Measurements from ENCODE around the gene PRR11.

PRR11 gene

DNA sequence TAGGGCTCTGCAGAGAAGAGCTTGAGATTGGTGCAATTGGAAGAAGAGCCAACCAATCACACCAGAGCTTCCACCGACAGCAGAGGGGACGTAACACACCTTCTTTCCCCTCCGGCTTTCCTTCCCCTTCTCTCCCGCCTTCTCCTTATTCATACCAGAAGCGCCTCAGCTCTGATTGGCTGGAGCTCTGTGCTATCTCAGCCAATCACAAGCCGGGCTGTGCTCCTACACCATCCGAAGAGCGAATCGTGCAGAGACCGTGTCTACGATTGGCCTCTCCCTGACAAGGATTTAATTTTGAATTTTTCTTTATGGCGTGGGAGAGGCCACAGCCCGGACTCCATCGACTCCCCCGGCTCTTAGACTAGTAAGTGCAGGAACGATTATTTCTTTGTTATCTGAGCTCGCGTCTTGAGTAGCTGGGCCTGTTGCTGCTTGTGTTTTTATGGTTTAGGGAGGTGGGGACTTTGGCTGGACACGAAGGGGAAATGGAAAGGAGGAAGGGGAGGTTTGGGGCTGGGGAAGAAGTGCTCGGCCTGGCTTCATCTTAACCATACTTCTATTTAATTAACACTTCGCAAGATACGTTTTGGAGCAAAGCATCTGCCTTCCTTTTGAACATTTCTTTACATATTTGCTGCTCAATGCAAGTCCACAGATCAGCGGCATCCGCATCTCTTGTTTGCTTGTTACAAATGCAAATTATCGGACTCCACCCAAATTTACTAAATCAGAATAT lies at the start of gene PRR11:
TSS of gene PRR11 (plus strand) at position 308 of the 739 bp plus-strand sequence. CDS start 14,007 bp downstream, outside the sequence.
- peak within 1 kb of the TSS; percentile 81 to 98 (median 89) for H3K4me3 ChIP-seq (ENCODE audit: low read depth in 1 of 5, low read length in 5 of 5)
- H3K27me3 ChIP-seq (ENCODE audit: control insufficient read depth in 5 of 5, insufficient read depth in 4 of 5, low read length in 5 of 5) = no peaks in the 10 kb centered on the region
- H3K9me3 ChIP-seq (ENCODE audit: control insufficient read depth in 5 of 5, low read length in 5 of 5) = no peaks in the 10 kb centered on the region
- H3K27ac ChIP-seq (ENCODE audit: low read depth, low read length) = peak within 1 kb of the TSS; percentile 63
- H3K9ac ChIP-seq (ENCODE audit: low read length in 5 of 5) = peak within 1 kb of the TSS; percentile 52 to 80 (median 75)
- peaks cover 3 to 23% (median 17%) of the 10 kb centered on the region in 5 donors for H3K4me1 ChIP-seq (ENCODE audit: control insufficient read depth in 5 of 5, insufficient read depth in 5 of 5, low read length in 5 of 5)
- no peaks in the 10 kb centered on the region for H3K36me3 ChIP-seq (ENCODE audit: control insufficient read depth in 5 of 5, insufficient read depth in 5 of 5, low read length in 5 of 5)

DNA sequence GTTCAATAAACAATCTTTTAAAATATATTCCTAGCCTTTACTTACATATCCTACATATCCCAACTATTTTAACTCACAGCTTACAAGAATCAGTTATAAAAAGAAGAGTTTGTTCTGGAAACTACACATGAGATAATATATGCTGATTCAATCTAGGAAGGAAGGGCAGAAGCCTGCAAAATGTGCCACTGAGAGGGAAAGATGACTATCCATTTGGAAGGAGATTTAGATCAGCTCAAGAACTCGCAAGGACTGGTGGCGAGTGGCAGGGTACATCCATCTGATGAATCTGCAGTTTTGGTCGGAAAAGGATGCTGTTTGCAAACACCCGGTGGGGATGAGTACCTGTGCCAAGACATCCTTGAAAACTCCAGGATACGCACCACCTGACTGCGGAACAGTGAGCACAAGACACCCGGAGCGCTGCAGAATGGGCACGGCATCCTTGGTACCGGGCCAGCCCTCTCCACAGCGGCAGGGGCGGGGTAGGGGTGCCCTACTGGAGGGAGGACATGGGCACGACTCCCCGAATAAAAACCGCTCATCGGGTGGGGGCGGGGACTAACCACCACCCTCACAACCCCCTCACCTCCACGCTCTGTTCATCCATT lies 49.6 kb upstream of the PRR11 start:
- peak overlapping the region; percentile 68 to 99 (median 88) for H3K4me3 ChIP-seq (ENCODE audit: low read depth in 1 of 5, low read length in 5 of 5)
- peak overlapping the region; percentile 41 to 89 (median 88) for H3K9ac ChIP-seq (ENCODE audit: low read length in 5 of 5)
- no peaks in the 10 kb centered on the region for H3K27me3 ChIP-seq (ENCODE audit: control insufficient read depth in 5 of 5, insufficient read depth in 4 of 5, low read length in 5 of 5)
- H3K4me1 ChIP-seq (ENCODE audit: control insufficient read depth in 5 of 5, insufficient read depth in 5 of 5, low read length in 5 of 5) = peaks cover 4 to 21% (median 19%) of the 10 kb centered on the region in 5 donors
- no peaks in the 10 kb centered on the region for H3K9me3 ChIP-seq (ENCODE audit: control insufficient read depth in 5 of 5, low read length in 5 of 5)
- H3K27ac ChIP-seq (ENCODE audit: low read depth, low read length) = peak overlapping the region; percentile 89
- H3K36me3 ChIP-seq (ENCODE audit: control insufficient read depth in 5 of 5, insufficient read depth in 5 of 5, low read length in 5 of 5) = peaks cover 0 to under 1% (median 0%) of the 10 kb centered on the region in 5 donors

DNA sequence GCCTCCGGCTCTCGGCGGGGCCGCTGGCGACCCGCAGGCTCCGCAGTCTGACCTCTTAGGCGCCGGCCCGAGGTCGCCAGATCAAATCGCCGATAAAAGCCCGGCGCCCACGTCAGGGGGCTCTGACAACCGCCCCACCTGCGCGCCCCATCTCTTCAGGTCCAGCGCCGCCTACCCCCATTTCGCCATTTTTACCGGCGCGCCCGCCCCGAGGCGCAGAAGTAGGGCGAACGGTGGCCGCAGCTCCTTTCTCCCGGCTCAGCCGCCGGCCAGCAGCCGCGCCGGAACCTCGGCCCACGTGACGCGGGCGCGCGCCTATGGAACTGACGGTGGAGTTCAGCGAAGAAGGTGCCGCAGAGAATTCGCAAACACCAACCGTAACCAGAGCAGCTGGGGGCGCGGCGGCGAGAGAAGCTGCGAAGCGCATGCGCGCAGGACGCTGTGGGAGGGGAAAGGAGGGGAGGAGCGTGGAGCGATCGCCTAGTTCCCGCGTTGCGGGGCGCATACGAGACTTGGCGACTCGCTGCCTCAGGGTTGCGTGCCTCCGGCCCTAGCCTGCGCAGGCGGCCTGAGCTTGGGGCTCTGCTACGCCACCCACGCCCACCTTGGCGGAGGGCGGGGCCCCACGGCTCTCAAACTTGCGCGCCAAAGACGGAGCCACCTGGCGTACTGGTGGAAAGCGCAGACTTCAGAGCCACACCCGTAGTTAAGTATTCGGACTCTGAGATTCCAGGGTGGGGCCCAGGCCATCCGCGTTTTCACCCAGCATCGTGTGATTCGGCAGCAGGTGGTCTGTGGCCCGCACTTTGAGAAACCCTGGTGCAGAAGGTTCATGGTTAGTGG lies 48.9 kb upstream of the PRR11 start, which contains the start of gene TRIM37:
TSS of gene TRIM37 (minus strand) at position 418 of the 843 bp plus-strand sequence. CDS start 419 bp downstream, outside the sequence.
- Histone ChIP-seq H3K36me3 (ENCODE audit: control insufficient read depth in 5 of 5, insufficient read depth in 5 of 5, low read length in 5 of 5) (peaks cover 0 to 7% (median 0%) of the 10 kb centered on the region in 5 donors), H3K9ac (ENCODE audit: low read length in 5 of 5) (peak within 1 kb of the TSS; percentile 81 to 89 (median 88)), H3K4me1 (ENCODE audit: control insufficient read depth in 5 of 5, insufficient read depth in 5 of 5, low read length in 5 of 5) (peaks cover 4 to 21% (median 19%) of the 10 kb centered on the region in 5 donors), H3K27ac (ENCODE audit: low read depth, low read length) (peak within 1 kb of the TSS; percentile 89), H3K27me3 (ENCODE audit: control insufficient read depth in 5 of 5, insufficient read depth in 4 of 5, low read length in 5 of 5) (no peaks in the 10 kb centered on the region), H3K9me3 (ENCODE audit: control insufficient read depth in 5 of 5, low read length in 5 of 5) (no peaks in the 10 kb centered on the region), H3K4me3 (ENCODE audit: low read depth in 1 of 5, low read length in 5 of 5) (peak within 1 kb of the TSS; percentile 68 to 99 (median 89))

DNA sequence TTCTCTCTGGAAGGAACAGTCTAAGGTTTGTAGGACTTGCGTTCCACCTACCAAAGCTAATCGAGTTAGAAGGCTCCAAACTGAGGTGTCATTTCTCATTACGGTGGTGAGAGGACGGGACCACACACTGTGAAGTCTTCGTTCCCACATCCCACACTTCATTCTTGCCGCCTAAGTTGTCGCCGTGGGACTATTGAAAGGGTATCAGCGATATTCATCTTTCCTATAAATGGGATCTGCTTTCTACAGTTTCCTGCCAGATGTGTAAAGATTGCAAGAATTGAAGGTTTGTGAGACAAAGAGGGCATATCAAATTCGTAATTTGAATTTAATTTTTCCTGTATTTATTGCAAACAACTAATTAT lies 48.3 kb upstream of the PRR11 start:
- H3K27me3 ChIP-seq (ENCODE audit: control insufficient read depth in 5 of 5, insufficient read depth in 4 of 5, low read length in 5 of 5) = no peaks in the 10 kb centered on the region
- H3K9ac ChIP-seq (ENCODE audit: low read length in 5 of 5) = peak overlapping the region; percentile 57 to 88 (median 81)
- H3K36me3 ChIP-seq (ENCODE audit: control insufficient read depth in 5 of 5, insufficient read depth in 5 of 5, low read length in 5 of 5) = peaks cover 0 to 7% (median 0%) of the 10 kb centered on the region in 5 donors
- peak overlapping the region; percentile 60 for H3K27ac ChIP-seq (ENCODE audit: low read depth, low read length)
- H3K4me1 ChIP-seq (ENCODE audit: control insufficient read depth in 5 of 5, insufficient read depth in 5 of 5, low read length in 5 of 5) = peaks cover 4 to 21% (median 19%) of the 10 kb centered on the region in 5 donors
- peak overlapping the region; percentile 68 to 99 (median 89) for H3K4me3 ChIP-seq (ENCODE audit: low read depth in 1 of 5, low read length in 5 of 5)
- H3K9me3 ChIP-seq (ENCODE audit: control insufficient read depth in 5 of 5, low read length in 5 of 5) = no peaks in the 10 kb centered on the region

DNA sequence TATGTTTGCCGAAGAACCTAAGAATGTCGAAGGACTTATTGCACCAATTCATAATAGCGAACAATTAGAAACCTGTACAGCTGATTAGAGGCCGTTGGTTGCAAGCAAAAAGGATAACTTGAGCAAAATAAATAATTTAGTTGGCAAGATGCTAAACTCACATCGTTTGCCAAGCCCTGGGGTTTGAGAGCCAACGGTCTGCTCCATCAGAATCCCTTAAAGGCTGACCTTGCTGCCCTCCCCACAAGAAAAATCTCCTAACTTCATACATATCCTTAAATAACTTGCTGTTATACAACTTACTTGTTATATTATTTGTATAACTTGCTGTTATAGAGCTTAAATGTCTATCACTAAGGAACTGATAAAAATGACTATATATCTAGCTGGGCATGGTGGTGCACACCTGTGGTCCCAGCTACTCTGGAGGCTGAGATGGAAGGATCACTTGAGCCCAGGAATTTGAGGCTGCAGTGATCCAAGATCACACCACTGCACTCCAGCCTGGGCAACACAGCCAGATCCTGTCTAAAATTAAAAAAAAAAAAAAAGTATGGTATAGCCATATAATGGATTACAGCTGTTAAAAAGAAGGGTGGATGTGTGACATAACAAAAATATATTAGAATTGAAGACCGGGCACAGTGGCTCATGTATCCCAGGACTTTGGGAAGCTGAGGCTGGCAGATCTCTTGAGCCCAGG lies 47.0 kb upstream of the PRR11 start:
- Histone ChIP-seq H3K27me3 (ENCODE audit: control insufficient read depth in 5 of 5, insufficient read depth in 4 of 5, low read length in 5 of 5) (no peaks in the 10 kb centered on the region), H3K4me3 (ENCODE audit: low read depth in 1 of 5, low read length in 5 of 5) (no peak overlapping the region), H3K4me1 (ENCODE audit: control insufficient read depth in 5 of 5, insufficient read depth in 5 of 5, low read length in 5 of 5) (peaks cover 4 to 21% (median 19%) of the 10 kb centered on the region in 5 donors), H3K36me3 (ENCODE audit: control insufficient read depth in 5 of 5, insufficient read depth in 5 of 5, low read length in 5 of 5) (peaks cover 0 to 7% (median 0%) of the 10 kb centered on the region in 5 donors), H3K27ac (ENCODE audit: low read depth, low read length) (no peak overlapping the region), H3K9me3 (ENCODE audit: control insufficient read depth in 5 of 5, low read length in 5 of 5) (no peaks in the 10 kb centered on the region), H3K9ac (ENCODE audit: low read length in 5 of 5) (no peak overlapping the region)

DNA sequence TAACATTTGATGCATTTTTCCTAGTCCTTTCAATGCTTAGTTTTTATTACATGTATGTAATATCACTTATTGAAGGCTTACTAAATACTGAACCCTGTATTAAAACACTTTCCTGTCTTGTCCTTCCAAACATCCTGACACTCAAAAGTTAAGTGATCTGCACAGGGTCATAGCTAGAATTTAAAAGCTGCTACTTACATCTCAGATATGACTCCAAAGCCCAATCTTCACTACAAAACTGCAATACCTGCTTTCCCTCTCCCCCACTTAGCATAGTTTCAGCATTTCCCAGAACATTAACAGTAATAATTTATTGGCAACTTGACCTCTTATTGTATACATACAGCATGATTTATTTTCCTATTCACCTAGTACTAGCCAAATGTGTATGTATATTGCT lies 44.6 kb upstream of the PRR11 start:
- Histone ChIP-seq H3K27ac (ENCODE audit: low read depth, low read length) (no peak overlapping the region), H3K4me3 (ENCODE audit: low read depth in 1 of 5, low read length in 5 of 5) (no peak overlapping the region), H3K4me1 (ENCODE audit: control insufficient read depth in 5 of 5, insufficient read depth in 5 of 5, low read length in 5 of 5) (peaks cover 4 to 15% (median 12%) of the 10 kb centered on the region in 5 donors), H3K27me3 (ENCODE audit: control insufficient read depth in 5 of 5, insufficient read depth in 4 of 5, low read length in 5 of 5) (no peaks in the 10 kb centered on the region), H3K36me3 (ENCODE audit: control insufficient read depth in 5 of 5, insufficient read depth in 5 of 5, low read length in 5 of 5) (peaks cover 0 to 14% (median 0%) of the 10 kb centered on the region in 5 donors), H3K9ac (ENCODE audit: low read length in 5 of 5) (peak overlapping the region in 1 of 5 donors; percentile 56), H3K9me3 (ENCODE audit: control insufficient read depth in 5 of 5, low read length in 5 of 5) (no peaks in the 10 kb centered on the region)

DNA sequence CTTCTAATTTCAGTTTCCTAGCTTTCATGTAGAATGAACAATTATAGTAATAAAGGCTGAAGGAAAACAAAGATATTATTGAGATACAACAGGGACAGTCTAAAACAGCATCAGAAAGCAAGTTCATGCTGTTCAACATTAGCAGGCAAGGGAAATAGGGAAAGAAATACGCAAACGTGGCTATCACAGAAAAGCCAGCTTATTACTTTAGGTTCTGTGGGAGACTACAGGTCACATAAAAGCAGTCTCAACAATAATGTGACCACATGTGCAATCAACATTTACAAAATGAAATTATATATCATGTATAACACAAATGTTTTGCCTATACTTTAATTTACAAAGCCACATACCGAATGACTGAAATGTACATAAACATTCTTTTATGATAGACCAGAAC lies 44.0 kb upstream of the PRR11 start:
- no peak overlapping the region for H3K27ac ChIP-seq (ENCODE audit: low read depth, low read length)
- H3K4me1 ChIP-seq (ENCODE audit: control insufficient read depth in 5 of 5, insufficient read depth in 5 of 5, low read length in 5 of 5) = peaks cover 4 to 13% (median 10%) of the 10 kb centered on the region in 5 donors
- peak overlapping the region in 1 of 5 donors; percentile 56 for H3K9ac ChIP-seq (ENCODE audit: low read length in 5 of 5)
- H3K27me3 ChIP-seq (ENCODE audit: control insufficient read depth in 5 of 5, insufficient read depth in 4 of 5, low read length in 5 of 5) = no peaks in the 10 kb centered on the region
- H3K36me3 ChIP-seq (ENCODE audit: control insufficient read depth in 5 of 5, insufficient read depth in 5 of 5, low read length in 5 of 5) = peaks cover 0 to 14% (median 0%) of the 10 kb centered on the region in 5 donors
- no peaks in the 10 kb centered on the region for H3K9me3 ChIP-seq (ENCODE audit: control insufficient read depth in 5 of 5, low read length in 5 of 5)
- no peak overlapping the region for H3K4me3 ChIP-seq (ENCODE audit: low read depth in 1 of 5, low read length in 5 of 5)

DNA sequence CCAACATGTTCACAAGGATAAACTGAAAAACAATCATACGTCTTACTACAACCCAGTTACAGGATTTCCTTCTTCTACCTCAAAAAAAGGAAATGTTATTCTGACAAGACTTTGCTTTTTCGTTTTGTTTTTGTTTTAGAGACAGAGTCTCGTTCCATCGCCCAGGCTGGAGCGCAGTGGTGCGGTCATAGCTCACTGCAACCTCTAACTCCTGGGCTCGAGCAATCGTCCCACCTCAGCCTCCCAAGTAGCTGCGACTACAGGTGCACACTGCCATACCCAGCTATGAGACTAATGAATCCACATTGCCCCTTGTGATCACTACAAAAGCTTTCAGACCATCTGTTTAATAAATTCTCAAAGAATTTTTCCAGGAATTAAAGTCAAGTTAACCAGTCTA lies 40.1 kb upstream of the PRR11 start:
- H3K4me3 ChIP-seq (ENCODE audit: low read depth in 1 of 5, low read length in 5 of 5) = no peak overlapping the region
- no peaks in the 10 kb centered on the region for H3K9me3 ChIP-seq (ENCODE audit: control insufficient read depth in 5 of 5, low read length in 5 of 5)
- H3K36me3 ChIP-seq (ENCODE audit: control insufficient read depth in 5 of 5, insufficient read depth in 5 of 5, low read length in 5 of 5) = peaks cover 0 to 20% (median 0%) of the 10 kb centered on the region in 5 donors
- no peaks in the 10 kb centered on the region for H3K4me1 ChIP-seq (ENCODE audit: control insufficient read depth in 5 of 5, insufficient read depth in 5 of 5, low read length in 5 of 5)
- no peak overlapping the region for H3K9ac ChIP-seq (ENCODE audit: low read length in 5 of 5)
- H3K27ac ChIP-seq (ENCODE audit: low read depth, low read length) = no peak overlapping the region
- H3K27me3 ChIP-seq (ENCODE audit: control insufficient read depth in 5 of 5, insufficient read depth in 4 of 5, low read length in 5 of 5) = no peaks in the 10 kb centered on the region

DNA sequence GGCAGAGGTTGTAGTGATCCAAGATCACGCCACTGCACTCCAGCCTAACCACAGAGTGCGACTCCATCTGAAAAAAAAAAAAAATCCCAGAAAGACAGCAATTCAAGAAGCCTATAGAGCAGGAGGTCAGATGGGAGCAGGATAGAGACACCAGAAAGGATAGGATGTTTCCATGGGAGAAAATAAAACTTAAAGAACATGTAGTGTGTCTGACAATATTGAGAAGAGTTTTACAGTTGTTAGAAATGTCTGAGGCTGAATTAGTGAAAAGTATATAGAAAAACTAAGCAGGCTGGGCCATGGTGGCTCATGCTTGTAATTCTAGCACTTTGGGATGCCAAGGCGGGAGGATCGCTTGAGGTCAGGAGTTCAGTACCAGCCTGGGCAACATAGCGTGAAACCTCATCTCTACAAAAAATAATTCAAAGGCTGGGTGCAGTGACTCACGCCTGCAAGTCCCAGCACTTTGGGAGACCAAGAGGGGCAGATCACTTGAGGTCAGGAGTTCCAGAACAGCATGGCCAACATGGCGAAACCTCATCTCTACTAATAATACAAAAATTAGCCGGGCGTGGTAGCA lies 33.6 kb upstream of the PRR11 start:
- Histone ChIP-seq H3K27ac (ENCODE audit: low read depth, low read length) (no peak overlapping the region), H3K9ac (ENCODE audit: low read length in 5 of 5) (no peak overlapping the region), H3K27me3 (ENCODE audit: control insufficient read depth in 5 of 5, insufficient read depth in 4 of 5, low read length in 5 of 5) (no peaks in the 10 kb centered on the region), H3K4me1 (ENCODE audit: control insufficient read depth in 5 of 5, insufficient read depth in 5 of 5, low read length in 5 of 5) (no peaks in the 10 kb centered on the region), H3K36me3 (ENCODE audit: control insufficient read depth in 5 of 5, insufficient read depth in 5 of 5, low read length in 5 of 5) (peaks cover 0 to 8% (median 0%) of the 10 kb centered on the region in 5 donors), H3K4me3 (ENCODE audit: low read depth in 1 of 5, low read length in 5 of 5) (no peak overlapping the region), H3K9me3 (ENCODE audit: control insufficient read depth in 5 of 5, low read length in 5 of 5) (no peaks in the 10 kb centered on the region)
